Natural killer cell (primary cell): ENCODE measurements around the gene DENND5B. TPM values are rescaled to one million over a fixed set of nuclear protein-coding genes. Genes with fewer than 3 reads are reported as not detected.

Source experiments
- ATAC-seq, 3 donors: fragments of 150-1000 bp in 2 of 3; fragments of 200-7000 bp in 1 of 3; cut with Tn5 transposase; 1 replicate in 1 of 3; 2 replicates in 2 of 3; pipeline ENCODE4 v1.10.0; 2021; ENCODE audit warnings: mild to moderate bottlenecking in 2 of 3, moderate library complexity in 2 of 3
- DNase-seq, 2 donors: peaks; one replicate each; pipeline versions ENCODE4 v3.0.0 to v3.0.0-alpha.2; 2013 to 2021; ENCODE audit warnings: mixed read lengths in 1 of 2
- H3K27ac ChIP-seq: one replicate; pipeline ENCODE4 v1.5.1; 2013; ENCODE audit warnings: mild to moderate bottlenecking, low read length
- H3K27me3 ChIP-seq: one replicate; pipeline ENCODE4 v1.6.1; 2013; ENCODE audit warnings: low read length; ENCODE audit not compliant: control insufficient read depth, insufficient read depth
- H3K36me3 ChIP-seq: one replicate; pipeline ENCODE4 v1.6.1; 2013; ENCODE audit warnings: low read length; ENCODE audit not compliant: control insufficient read depth, insufficient read depth
- H3K4me1 ChIP-seq: one replicate; pipeline ENCODE4 v1.6.1; 2013; ENCODE audit warnings: low read length; ENCODE audit not compliant: control insufficient read depth, insufficient read depth
- H3K4me3 ChIP-seq: one replicate; pipeline ENCODE4 v1.5.1; 2013; ENCODE audit warnings: low read length
- H3K9me3 ChIP-seq: one replicate; pipeline ENCODE4 v1.6.1; 2013; ENCODE audit warnings: low read length; ENCODE audit not compliant: control insufficient read depth, insufficient read depth
- H3K27ac Mint-ChIP-seq, 2 donors: one replicate each; pipeline ENCODE4 v1.8.0; 2022; ENCODE audit warnings: mild to moderate bottlenecking in 2 of 2, mixed read lengths in 2 of 2, moderate library complexity in 1 of 2
- H3K27me3 Mint-ChIP-seq, 2 donors: one replicate each; pipeline ENCODE4 v1.8.0; 2022; ENCODE audit warnings: low read depth in 2 of 2, mixed read lengths in 2 of 2
- H3K36me3 Mint-ChIP-seq: one replicate; pipeline ENCODE4 v1.8.0; 2022; ENCODE audit warnings: mixed read lengths
- H3K4me1 Mint-ChIP-seq, 2 donors: one replicate each; pipeline ENCODE4 v1.8.0; 2022; ENCODE audit warnings: mixed read lengths in 2 of 2
- H3K4me3 Mint-ChIP-seq: one replicate; pipeline ENCODE4 v1.8.0; 2022; ENCODE audit warnings: mild to moderate bottlenecking, moderate library complexity, mixed read lengths
- H3K9me3 Mint-ChIP-seq, 2 donors: one replicate each; pipeline ENCODE4 v1.8.0; 2022; ENCODE audit warnings: mixed read lengths in 2 of 2
- CTCF ChIP-seq: fragments of 200-600 bp; IDR thresholded peaks from one replicate; pipeline ENCODE4 v1.8.0; 2022; ENCODE audit warnings: antibody characterized with exemption
- WGBS: methylation state at CpG from one replicate; pipeline ENCODE4 v1.1.7; 2013; ENCODE audit warnings: missing lambda C conversion rate; ENCODE audit not compliant: insufficient coverage; 5-methylcytosine and 5-hydroxymethylcytosine counted together
- intact Hi-C: fragments of 100-400 bp; cut with micrococcal nuclease; formaldehyde crosslinking; loops from one replicate; pipeline ENCODE4 v1.14.2; 2022
- total RNA-seq, 4 donors: library from RNA; stranded (reverse); fragments of 120-200 nt in 1 of 4; gene quantifications; one replicate each; pipeline versions ENCODE4 v1.2.3 to v1.2.4, GENCODE V29; 2013 to 2022

DENND5B gene
- total RNA-seq, 3 donors from 2014 or later (not counting 1 experiment from before 2014, with no cell fraction given): 0.52 to 2.4 (median 0.70) TPM

- H3K27me3 Mint-ChIP-seq: peaks cover 0 to 4% of the 10 kb centered on the region in 2 donors
- no peaks in the 10 kb centered on the region for H3K4me1 Mint-ChIP-seq
- ATAC-seq (no peak), DNase-seq (no peak)
- TF ChIP-seq CTCF: no peak
- H3K27ac Mint-ChIP-seq: no peak overlapping the region
- Histone ChIP-seq H3K36me3 (no peaks in the 10 kb centered on the region), H3K27me3 (no peaks in the 10 kb centered on the region), H3K4me1 (no peaks in the 10 kb centered on the region), H3K4me3 (no peak overlapping the region), H3K27ac (no peak overlapping the region), H3K9me3 (no peaks in the 10 kb centered on the region)
- H3K4me3 Mint-ChIP-seq: no peak overlapping the region
- H3K9me3 Mint-ChIP-seq: no peaks in the 10 kb centered on the region
- intact Hi-C loops: no loop called here
- no peaks in the 10 kb centered on the region for H3K36me3 Mint-ChIP-seq
These were observed 105.4 kb downstream of the DENND5B start for GRCh38 chr12:31485571-31485970.

GRCh38 chr12:31482816-31483215 lies 108.1 kb downstream of the DENND5B start:
- H3K27me3 ChIP-seq: no peaks in the 10 kb centered on the region
- no peak for TF ChIP-seq CTCF
- no peaks in the 10 kb centered on the region for H3K9me3 ChIP-seq
- H3K4me1 Mint-ChIP-seq: no peaks in the 10 kb centered on the region
- H3K4me3 Mint-ChIP-seq: no peak overlapping the region
- H3K9me3 Mint-ChIP-seq: no peaks in the 10 kb centered on the region
- intact Hi-C loops: no loop called here
- 94% methylated on average over 3 of the region's 3 CpGs for WGBS
- no peak overlapping the region for H3K27ac Mint-ChIP-seq
- ATAC-seq (no peak), DNase-seq (no peak)
- H3K4me3 ChIP-seq: no peak overlapping the region
- H3K4me1 ChIP-seq: no peaks in the 10 kb centered on the region
- no peaks in the 10 kb centered on the region for H3K27me3 Mint-ChIP-seq
- no peaks in the 10 kb centered on the region for H3K36me3 ChIP-seq
- no peaks in the 10 kb centered on the region for H3K36me3 Mint-ChIP-seq
- H3K27ac ChIP-seq: no peak overlapping the region

- ATAC-seq: no peak
- 53% methylated on average over 3 of the region's 3 CpGs for WGBS
These were observed 109.5 kb downstream of the DENND5B start for GRCh38 chr12:31481415-31481814.

More at GRCh38 chr12:31481415-31481814, 109.5 kb downstream of the DENND5B start:
- no peak for TF ChIP-seq CTCF
- H3K27ac Mint-ChIP-seq: no peak overlapping the region
- H3K27ac ChIP-seq: no peak overlapping the region
- DNase-seq: no peak
- H3K4me1 Mint-ChIP-seq: no peaks in the 10 kb centered on the region
- no peaks in the 10 kb centered on the region for H3K27me3 ChIP-seq
- intact Hi-C loops: no loop called here
- H3K36me3 ChIP-seq: no peaks in the 10 kb centered on the region
- H3K9me3 Mint-ChIP-seq: no peaks in the 10 kb centered on the region
- no peak overlapping the region for H3K4me3 Mint-ChIP-seq
- H3K9me3 ChIP-seq: no peaks in the 10 kb centered on the region
- no peak overlapping the region for H3K4me3 ChIP-seq
- no peaks in the 10 kb centered on the region for H3K27me3 Mint-ChIP-seq
- no peaks in the 10 kb centered on the region for H3K4me1 ChIP-seq
- H3K36me3 Mint-ChIP-seq: no peaks in the 10 kb centered on the region
